Endothelial cell of umbilical vein (primary cell): ENCODE results near the gene DAPK2. TPM values are rescaled to one million over a fixed set of nuclear protein-coding genes. Genes with fewer than 3 reads are reported as not detected.

ENCODE experiments used
- BruUV-seq: library from RNA; stranded (reverse); fragments of 400-500 nt; replicated peaks from 2 replicates; lab custom pipeline; 2021; lab: Mats Ljungman, UMichigan
- CTCF ChIA-PET: fragments of 300-600, 350-600 bp; sonication (Branson Sonifier 250); formaldehyde crosslinking; loops from one replicate; lab custom pipeline; 2021; ENCODE audit warnings: antibody characterized with exemption, inconsistent platforms; lab: Charles Lee
- POLR2A ChIA-PET: fragments of 300-600, 350-600 bp; sonication (Branson Sonifier 250); formaldehyde crosslinking; loops from one replicate; lab custom pipeline; 2021; ENCODE audit warnings: antibody characterized with exemption, inconsistent platforms; lab: Charles Lee
- DNase-seq: peaks from one replicate; pipeline ENCODE4 v3.0.0-alpha.2; 2011; ENCODE audit warnings: low read depth, low spot score
- FAIRE-seq: peaks from 2 replicates; lab custom pipeline; 2011; peaks lifted over from hg19 to GRCh38; lab: Jason Lieb, UNC
- H2AFZ ChIP-seq: 2 replicates; pipeline ENCODE4 v1.6.0; 2012; ENCODE audit warnings: low read depth, low read length, control low read depth, inconsistent platforms
- H3K27ac ChIP-seq: 2 replicates; pipeline ENCODE4 v1.5.1; 2011; ENCODE audit warnings: low read depth, mild to moderate bottlenecking, control low read depth, low read length, moderate library complexity; ENCODE audit not compliant: insufficient read depth
- H3K27me3 ChIP-seq, 2 experiments: 2 replicates each; pipeline versions ENCODE4 v1.6.0 to v1.6.1; 2011; ENCODE audit warnings: low read length in 2 of 2, mixed read lengths in 1 of 2; ENCODE audit not compliant: control insufficient read depth in 2 of 2, insufficient read depth in 2 of 2
- H3K36me3 ChIP-seq, 2 experiments: 2 replicates in 1 of 2; 3 replicates in 1 of 2; pipeline ENCODE4 v1.5.1; 2011; ENCODE audit warnings: low read length in 2 of 2, mild to moderate bottlenecking in 1 of 2, moderate library complexity in 1 of 2; ENCODE audit not compliant: control insufficient read depth in 2 of 2, insufficient read depth in 2 of 2; ENCODE audit errors: extremely low read depth in 1 of 2
- H3K4me1 ChIP-seq: 3 replicates; pipeline ENCODE4 v1.5.1; 2011; ENCODE audit warnings: mild to moderate bottlenecking, low read length; ENCODE audit not compliant: control insufficient read depth, insufficient read depth; ENCODE audit errors: extremely low read depth
- H3K4me2 ChIP-seq: 2 replicates; pipeline ENCODE4 v1.6.1; 2011; ENCODE audit warnings: low read length, control low read depth, mixed read lengths; ENCODE audit not compliant: insufficient read depth
- H3K4me3 ChIP-seq, 3 experiments: fragments of 200-600 bp in 1 of 3; sonication (generic), shearing (Covaris generic) in 1 of 3; replicated peaks in 1 of 3; 2 replicates each; pipeline ENCODE4 v1.5.1; 2011 to 2016; ENCODE audit warnings: control low read depth in 3 of 3, low read length in 3 of 3, mild to moderate bottlenecking in 2 of 3, inconsistent platforms in 1 of 3, low read depth in 1 of 3, moderate library complexity in 1 of 3; ENCODE audit not compliant: insufficient read depth in 1 of 3
- H3K79me2 ChIP-seq: 2 replicates; pipeline ENCODE4 v1.6.0; 2012; ENCODE audit warnings: low read length, inconsistent platforms; ENCODE audit not compliant: control insufficient read depth, insufficient read depth
- H3K9ac ChIP-seq: replicated peaks from 2 replicates; pipeline ENCODE3; 2011; ENCODE audit warnings: low read length, control low read depth; ENCODE audit not compliant: insufficient read depth; ENCODE audit errors: extremely low read depth
- H3K9me1 ChIP-seq: replicated peaks from 3 replicates; pipeline ENCODE4 v1.6.0; 2011; ENCODE audit warnings: mild to moderate bottlenecking, low read length; ENCODE audit not compliant: control insufficient read depth, insufficient read depth; ENCODE audit errors: extremely low read depth
- H3K9me3 ChIP-seq: replicated peaks from 2 replicates; pipeline ENCODE4 v1.5.1; 2012; ENCODE audit warnings: low read length, inconsistent platforms; ENCODE audit not compliant: control insufficient read depth, insufficient read depth
- H4K20me1 ChIP-seq: replicated peaks from 2 replicates; pipeline ENCODE3; 2011; ENCODE audit warnings: mild to moderate bottlenecking, low read length; ENCODE audit not compliant: control insufficient read depth, insufficient read depth; ENCODE audit errors: extremely low read depth
- GATA2 ChIP-seq: IDR thresholded peaks from 2 replicates; pipeline ENCODE4 v1.7.0; 2011; ENCODE audit warnings: low read depth, mild to moderate bottlenecking, moderate library complexity, mixed read lengths, low read length; ENCODE audit not compliant: insufficient read length, insufficient read depth
- JUN ChIP-seq: IDR thresholded peaks from 2 replicates; pipeline ENCODE4 v1.6.1; 2011; ENCODE audit warnings: borderline replicate concordance, low read depth; ENCODE audit not compliant: insufficient read length, insufficient read depth
- MYC ChIP-seq: IDR thresholded peaks from one replicate; pipeline ENCODE4 v1.6.1; 2011; ENCODE audit warnings: mild to moderate bottlenecking, low read depth, low read length
- POLR2A ChIP-seq: IDR thresholded peaks from 2 replicates; pipeline ENCODE4 v1.6.1; 2012; ENCODE audit warnings: low read depth, mild to moderate bottlenecking, control low read depth, low read length
- dilution Hi-C: fragments of 300-500 bp; cut with MboI; formaldehyde crosslinking; loops from one replicate; pipeline ENCODE4 v1.15.0; 2019; ENCODE audit warnings: low sequenced_read_pairs; ENCODE audit not compliant: extremely low pct_ligation_motif_present
- intact Hi-C: fragments of 100-400 bp; cut with micrococcal nuclease; formaldehyde crosslinking; loops from one replicate; pipeline ENCODE4 v1.10.0; 2022
- polyA plus RNA-seq, 4 experiments: library from polyadenylated mRNA; depleted of rRNA in 3 of 4; stranded (reverse) in 3 of 4; unstranded in 1 of 4; fragments of >200 nt; gene quantifications; 2 replicates each; pipeline versions ENCODE4 v1.2.1 to v1.2.3, GENCODE V29; 2011 to 2012; ENCODE audit warnings: missing spikeins in 1 of 4
- total RNA-seq: library from RNA; stranded (reverse); gene quantifications from 2 replicates; pipeline ENCODE4 v1.2.3, GENCODE V29; 2021
- TF ChIP-seq, protein P1 (sequence below): IDR thresholded peaks from 2 replicates; pipeline ENCODE4 v1.6.1; 2011; ENCODE audit not compliant: insufficient read depth, insufficient read length
- TF ChIP-seq, protein P2 (sequence below), 2 donors: IDR thresholded peaks; 1 replicate in 1 of 2; 2 replicates in 1 of 2; pipeline ENCODE4 v1.5.1; 2011; ENCODE audit warnings: low read length in 2 of 2, mild to moderate bottlenecking in 2 of 2, moderate library complexity in 2 of 2, control low read depth in 1 of 2, inconsistent platforms in 1 of 2, low read depth in 1 of 2; ENCODE audit not compliant: insufficient read depth in 1 of 2; ENCODE audit errors: extremely low read depth in 1 of 2

The DAPK2 gene
- total and polyA plus RNA-seq, 2 donors (not counting 3 experiments of a cell fraction or from before 2014, with no cell fraction given), result 2.8 to 6.7 TPM

DNA sequence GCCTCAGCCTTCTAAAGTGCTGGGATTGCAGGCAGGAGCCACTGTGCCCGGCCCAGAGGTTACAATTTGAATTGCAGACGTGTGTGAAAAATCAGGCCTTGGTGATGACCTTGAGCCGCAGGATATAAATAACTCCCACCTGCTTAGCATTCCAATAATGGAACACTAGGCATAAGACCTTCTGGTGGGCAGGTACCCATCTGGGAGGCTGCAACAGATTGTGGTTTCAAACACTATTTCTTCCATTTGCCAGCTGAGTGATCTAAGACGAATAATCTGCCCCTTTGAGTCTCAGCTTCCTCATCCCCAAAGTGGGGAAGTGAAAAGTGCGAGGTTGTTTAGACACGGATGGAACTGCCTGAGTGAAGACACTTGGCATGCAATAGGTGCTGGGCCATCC lies 164.9 kb downstream of the DAPK2 start:
- dilution Hi-C loops (no loop called here), intact Hi-C loops (no loop called here)
- POLR2A ChIA-PET, result no interaction called here
- Histone ChIP-seq H3K27ac (no peak overlapping the region), H3K36me3 (no peaks in the 10 kb centered on the region), H2AFZ (no peak overlapping the region), H3K4me1 (peaks cover 5% of the 10 kb centered on the region), H3K9ac (no peak overlapping the region), H3K9me1 (no peaks in the 10 kb centered on the region), H4K20me1 (no peaks in the 10 kb centered on the region), H3K4me2 (no peak overlapping the region), H3K9me3 (no peaks in the 10 kb centered on the region), H3K27me3 (no peaks in the 10 kb centered on the region), H3K79me2 (no peaks in the 10 kb centered on the region), H3K4me3 (no peak overlapping the region)
- CTCF ChIA-PET, result interaction anchor here (1.0 to 2.6 kb wide), 9 partner anchors 10 to 157 kb away, joined by 3 to 15 read pairs (median 5); no protein-coding TSS in a partner anchor
- DNase-seq, result no peak
- TF ChIP-seq JUN (no peak), GATA2 (no peak), MYC (no peak), POLR2A (no peak)
- TF ChIP-seq, protein P1, sequence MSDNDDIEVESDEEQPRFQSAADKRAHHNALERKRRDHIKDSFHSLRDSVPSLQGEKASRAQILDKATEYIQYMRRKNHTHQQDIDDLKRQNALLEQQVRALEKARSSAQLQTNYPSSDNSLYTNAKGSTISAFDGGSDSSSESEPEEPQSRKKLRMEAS, result no peak
- TF ChIP-seq, protein P2, sequence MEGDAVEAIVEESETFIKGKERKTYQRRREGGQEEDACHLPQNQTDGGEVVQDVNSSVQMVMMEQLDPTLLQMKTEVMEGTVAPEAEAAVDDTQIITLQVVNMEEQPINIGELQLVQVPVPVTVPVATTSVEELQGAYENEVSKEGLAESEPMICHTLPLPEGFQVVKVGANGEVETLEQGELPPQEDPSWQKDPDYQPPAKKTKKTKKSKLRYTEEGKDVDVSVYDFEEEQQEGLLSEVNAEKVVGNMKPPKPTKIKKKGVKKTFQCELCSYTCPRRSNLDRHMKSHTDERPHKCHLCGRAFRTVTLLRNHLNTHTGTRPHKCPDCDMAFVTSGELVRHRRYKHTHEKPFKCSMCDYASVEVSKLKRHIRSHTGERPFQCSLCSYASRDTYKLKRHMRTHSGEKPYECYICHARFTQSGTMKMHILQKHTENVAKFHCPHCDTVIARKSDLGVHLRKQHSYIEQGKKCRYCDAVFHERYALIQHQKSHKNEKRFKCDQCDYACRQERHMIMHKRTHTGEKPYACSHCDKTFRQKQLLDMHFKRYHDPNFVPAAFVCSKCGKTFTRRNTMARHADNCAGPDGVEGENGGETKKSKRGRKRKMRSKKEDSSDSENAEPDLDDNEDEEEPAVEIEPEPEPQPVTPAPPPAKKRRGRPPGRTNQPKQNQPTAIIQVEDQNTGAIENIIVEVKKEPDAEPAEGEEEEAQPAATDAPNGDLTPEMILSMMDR (IDR thresholded peaks at IDR 0.05; ENCODE audit: extremely low read depth in 1 of 2, insufficient read depth in 1 of 2, low read depth in 1 of 2, low read length in 2 of 2), result no peak
- BruUV-seq, result no TSS peak
- no peak for FAIRE-seq
